Coronary artery (tissue), 2 donors: ENCODE measurements around the gene NPHP1.
"Not testable (repeated sequence)": the region's sequence is repeated elsewhere in the genome, so short reads cannot be mapped to it uniquely, and the experiment has no call there.

Experiments used
- DNase-seq: peaks from one replicate; pipeline ENCODE4 v3.0.0-alpha.2; 2017; ENCODE audit warnings: low spot score
- H3K27ac ChIP-seq, 2 donors: fragments of 200-600 bp; sonication (generic); one replicate each; pipeline ENCODE4 v1.5.1; 2016 to 2019
- H3K4me3 ChIP-seq: fragments of 200-600 bp; sonication (generic); 2 replicates; pipeline ENCODE4 v1.5.1; 2016; ENCODE audit warnings: mild to moderate bottlenecking, moderate library complexity
- CTCF ChIP-seq: fragments of 200-600 bp; sonication (generic); IDR thresholded peaks from one replicate; pipeline ENCODE4 v1.5.1; 2019; ENCODE audit warnings: antibody characterized with exemption

Gene NPHP1

DNA sequence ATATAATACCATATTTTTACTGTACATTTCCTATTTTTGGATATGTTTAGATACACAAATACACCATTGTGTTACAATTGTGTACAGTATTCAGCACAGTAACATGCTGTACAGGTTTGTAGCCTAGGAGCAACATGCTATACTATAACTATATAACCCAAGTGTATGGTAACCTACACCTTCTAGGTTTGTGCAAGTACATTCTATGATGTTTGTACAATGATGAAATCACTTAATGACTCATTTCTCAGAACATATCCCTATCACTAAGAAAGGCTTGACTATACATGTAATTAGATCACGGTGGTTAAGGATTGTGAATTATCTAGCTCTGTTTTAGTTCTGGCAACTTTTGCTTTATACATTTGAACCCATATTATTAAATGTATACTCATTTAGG lies 31.3 kb downstream of the NPHP1 start:
- TF ChIP-seq CTCF: no peak
- DNase-seq: no peak
- H3K27ac ChIP-seq: no peak overlapping the region
- H3K4me3 ChIP-seq: no peak overlapping the region

DNA sequence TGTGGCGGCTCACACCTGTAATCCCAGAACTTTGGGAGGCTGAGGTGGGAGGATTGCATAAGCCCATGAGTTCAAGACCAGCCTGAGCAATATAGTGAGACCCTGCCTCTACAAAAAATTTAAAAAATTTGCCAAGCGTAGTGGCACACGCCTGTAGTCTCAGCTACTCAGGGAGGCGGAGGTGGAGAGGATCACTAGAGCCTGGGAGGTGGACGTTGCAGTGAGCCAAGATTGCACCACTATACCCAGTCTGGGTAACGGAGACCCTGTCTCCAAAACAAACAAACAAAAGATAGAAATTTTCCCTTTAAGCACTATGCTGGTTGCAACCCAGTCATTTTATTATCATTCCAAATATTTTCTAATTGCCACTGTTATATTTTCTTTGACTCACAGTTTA lies 32.3 kb downstream of the NPHP1 start:
- no peak overlapping the region for H3K27ac ChIP-seq
- no peak for DNase-seq
- TF ChIP-seq CTCF: no peak
- no peak overlapping the region for H3K4me3 ChIP-seq

GRCh38 chr2:110170102-110170501 lies 34.7 kb downstream of the NPHP1 start:
- no peak overlapping the region for H3K27ac ChIP-seq
- TF ChIP-seq CTCF: no peak
- no peak overlapping the region for H3K4me3 ChIP-seq
- DNase-seq: no peak

GRCh38 chr2:110167326-110168000 lies 37.4 kb downstream of the NPHP1 start:
- Histone ChIP-seq H3K27ac (no peak overlapping the region), H3K4me3 (no peak overlapping the region)
- no peak for DNase-seq
- TF ChIP-seq CTCF: no peak

DNA sequence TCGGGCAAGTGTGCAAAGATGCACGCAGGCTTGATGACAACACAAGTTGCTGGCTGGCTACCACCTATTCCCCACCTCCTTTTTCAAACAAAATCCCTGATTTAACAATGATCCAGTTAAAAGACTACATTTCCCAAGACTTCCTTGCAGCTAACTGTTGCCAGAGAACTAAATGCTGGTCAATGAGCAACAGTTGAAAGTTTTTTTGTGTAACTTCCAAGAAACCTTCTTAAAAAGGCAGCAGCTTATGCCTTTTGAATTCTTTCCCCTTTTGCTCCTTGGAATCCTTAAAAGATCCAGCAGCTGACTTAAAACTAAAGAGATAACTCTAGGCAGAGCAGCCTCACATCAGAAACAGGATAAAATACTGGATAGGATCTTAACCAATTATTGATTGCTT lies 38.5 kb downstream of the NPHP1 start:
- Histone ChIP-seq H3K27ac (no peak overlapping the region), H3K4me3 (no peak overlapping the region)
- DNase-seq: no peak
- no peak for TF ChIP-seq CTCF

GRCh38 chr2:110157153-110157793 lies 47.5 kb downstream of the NPHP1 start:
- DNase-seq: no peak
- peak; percentile 79 for TF ChIP-seq CTCF
- H3K4me3 ChIP-seq: no peak overlapping the region
- H3K27ac ChIP-seq: no peak overlapping the region

GRCh38 chr2:110154828-110155227 lies 50.0 kb downstream of the NPHP1 start:
- not testable (repeated sequence) for H3K27ac ChIP-seq, DNase-seq, H3K4me3 ChIP-seq

DNA sequence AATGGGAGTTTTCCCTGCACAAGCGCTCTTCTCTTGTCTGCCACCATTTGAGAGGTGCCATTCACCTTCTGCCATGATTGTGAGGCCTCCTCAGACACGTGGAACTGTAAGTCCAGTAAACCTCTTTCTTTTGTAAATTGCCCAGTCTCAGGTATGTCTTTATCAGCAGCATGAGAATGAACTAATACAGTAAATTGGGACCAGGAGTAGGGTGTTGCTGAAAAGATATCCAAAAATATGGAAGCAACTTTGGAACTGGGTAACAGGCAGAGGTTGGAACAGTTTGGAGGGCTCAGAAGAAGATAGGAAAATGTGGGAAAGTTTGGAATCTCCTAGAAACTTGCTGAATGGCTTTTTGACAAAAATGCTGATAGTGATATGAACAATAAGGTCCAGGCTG lies 50.6 kb downstream of the NPHP1 start:
- H3K27ac ChIP-seq, H3K4me3 ChIP-seq, DNase-seq: not testable (repeated sequence)
